Activated CD8-positive, alpha-beta T cell treated with anti-CD3 and anti-CD28 coated beads for 36 hours (primary cell): ENCODE results near the gene S1PR1. TPM values are rescaled to one million over a fixed set of nuclear protein-coding genes. Genes with fewer than 3 reads are reported as not detected.

ENCODE experiments used
- ATAC-seq: fragments of 200-7000 bp; cut with Tn5 transposase; one replicate; pipeline ENCODE4 v1.10.0; 2021; ENCODE audit warnings: mild to moderate bottlenecking, moderate library complexity
- CTCF ChIA-PET: fragments of 350-600 bp; sonication (Branson Sonifier 250); formaldehyde crosslinking; loops from one replicate; lab custom pipeline; 2021; ENCODE audit warnings: antibody characterized with exemption; lab: Charles Lee
- POLR2A ChIA-PET: fragments of 350-600 bp; sonication (Branson Sonifier 250); formaldehyde crosslinking; loops from one replicate; lab custom pipeline; 2021; ENCODE audit warnings: antibody characterized with exemption; lab: Charles Lee
- DNase-seq: peaks from one replicate; pipeline ENCODE4 v3.0.0-alpha.2; 2020
- H3K27ac Mint-ChIP-seq: one replicate; pipeline ENCODE4 v1.8.0; 2021; ENCODE audit warnings: mild to moderate bottlenecking, mixed read lengths
- H3K27me3 Mint-ChIP-seq: one replicate; pipeline ENCODE4 v1.8.0; 2021; ENCODE audit warnings: mixed read lengths
- H3K36me3 Mint-ChIP-seq: one replicate; pipeline ENCODE4 v1.8.0; 2021; ENCODE audit warnings: low read depth, mixed read lengths
- H3K4me1 Mint-ChIP-seq: one replicate; pipeline ENCODE4 v1.8.0; 2021; ENCODE audit warnings: low read depth, mixed read lengths
- H3K4me3 Mint-ChIP-seq: one replicate; pipeline ENCODE4 v1.8.0; 2021; ENCODE audit warnings: mild to moderate bottlenecking, moderate library complexity, mixed read lengths
- H3K9me3 Mint-ChIP-seq: one replicate; pipeline ENCODE4 v1.8.0; 2021; ENCODE audit warnings: mixed read lengths
- intact Hi-C: fragments of 100-400 bp; cut with micrococcal nuclease; formaldehyde crosslinking; loops from one replicate; pipeline ENCODE4 v1.10.0; 2022
- total RNA-seq, 2 experiments: library from RNA; stranded (reverse); gene quantifications; one replicate each; pipeline ENCODE4 v1.2.3, GENCODE V29; 2021
- TF ChIP-seq, protein P1 (sequence below): fragments of 200-600 bp; IDR thresholded peaks from one replicate; pipeline ENCODE4 v1.8.0; 2022; ENCODE audit warnings: antibody characterized with exemption, mild to moderate bottlenecking

The S1PR1 gene
- total RNA-seq, 2 experiments from 2014 or later: 63.9 to 66.4 TPM

DNA sequence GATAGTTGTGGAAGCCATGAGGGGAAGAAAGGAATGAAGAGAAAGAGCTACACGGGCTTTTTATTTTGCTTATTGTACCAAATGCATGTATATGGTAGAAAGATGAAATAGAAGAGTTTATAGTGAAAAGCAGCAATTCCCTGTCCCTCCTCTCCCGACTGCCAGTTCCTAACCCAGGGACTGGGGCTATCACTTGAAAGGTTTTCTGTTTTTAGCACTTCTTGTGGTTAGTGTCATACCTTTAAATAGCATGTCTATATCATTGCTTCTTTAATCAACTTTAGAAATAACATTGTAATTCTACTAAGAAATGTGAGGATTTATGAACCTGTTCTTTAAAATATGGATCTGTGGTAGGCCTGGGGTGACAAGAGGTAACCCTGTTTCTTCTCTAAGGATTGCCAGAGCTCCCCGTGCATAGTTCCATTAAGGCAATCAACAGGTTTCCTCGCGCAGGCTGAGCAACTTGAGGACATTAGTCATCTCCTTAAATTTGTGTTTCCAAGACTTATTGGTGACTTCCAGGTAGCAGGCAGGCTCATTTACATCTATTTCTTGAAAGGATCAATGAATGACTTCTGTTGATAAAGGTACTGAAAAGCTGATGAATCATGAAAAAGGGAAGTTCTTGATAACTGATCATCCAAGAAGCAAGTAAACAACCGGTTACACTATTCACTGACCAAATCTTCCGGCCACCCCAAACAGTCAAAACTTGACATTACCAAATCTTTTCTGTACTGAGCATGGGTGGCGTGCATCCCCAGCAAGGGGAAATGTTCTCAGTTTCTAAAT lies 37.8 kb upstream of the S1PR1 start:
- ATAC-seq (peak; percentile 85), DNase-seq (peak; percentile 81)
- Mint-ChIP-seq H3K4me1 (peaks cover 24% of the 10 kb centered on the region), H3K27ac (peak overlapping the region; percentile 89), H3K9me3 (peaks cover 5% of the 10 kb centered on the region), H3K36me3 (no peaks in the 10 kb centered on the region), H3K4me3 (peak overlapping the region; percentile 20), H3K27me3 (no peaks in the 10 kb centered on the region)
- ChIA-PET CTCF (interaction anchor here (0.9 to 3.2 kb wide), 6 partner anchors 10 to 89 kb away, joined by 3 to 25 read pairs (median 4); no protein-coding TSS in a partner anchor), POLR2A (interaction anchor here (0.6 to 2.8 kb wide), 14 partner anchors 9 to 96 kb away, joined by 3 to 25 read pairs (median 3); no protein-coding TSS in a partner anchor)
- TF ChIP-seq, protein P1, sequence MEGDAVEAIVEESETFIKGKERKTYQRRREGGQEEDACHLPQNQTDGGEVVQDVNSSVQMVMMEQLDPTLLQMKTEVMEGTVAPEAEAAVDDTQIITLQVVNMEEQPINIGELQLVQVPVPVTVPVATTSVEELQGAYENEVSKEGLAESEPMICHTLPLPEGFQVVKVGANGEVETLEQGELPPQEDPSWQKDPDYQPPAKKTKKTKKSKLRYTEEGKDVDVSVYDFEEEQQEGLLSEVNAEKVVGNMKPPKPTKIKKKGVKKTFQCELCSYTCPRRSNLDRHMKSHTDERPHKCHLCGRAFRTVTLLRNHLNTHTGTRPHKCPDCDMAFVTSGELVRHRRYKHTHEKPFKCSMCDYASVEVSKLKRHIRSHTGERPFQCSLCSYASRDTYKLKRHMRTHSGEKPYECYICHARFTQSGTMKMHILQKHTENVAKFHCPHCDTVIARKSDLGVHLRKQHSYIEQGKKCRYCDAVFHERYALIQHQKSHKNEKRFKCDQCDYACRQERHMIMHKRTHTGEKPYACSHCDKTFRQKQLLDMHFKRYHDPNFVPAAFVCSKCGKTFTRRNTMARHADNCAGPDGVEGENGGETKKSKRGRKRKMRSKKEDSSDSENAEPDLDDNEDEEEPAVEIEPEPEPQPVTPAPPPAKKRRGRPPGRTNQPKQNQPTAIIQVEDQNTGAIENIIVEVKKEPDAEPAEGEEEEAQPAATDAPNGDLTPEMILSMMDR: no peak
- intact Hi-C loops: no loop called here

DNA sequence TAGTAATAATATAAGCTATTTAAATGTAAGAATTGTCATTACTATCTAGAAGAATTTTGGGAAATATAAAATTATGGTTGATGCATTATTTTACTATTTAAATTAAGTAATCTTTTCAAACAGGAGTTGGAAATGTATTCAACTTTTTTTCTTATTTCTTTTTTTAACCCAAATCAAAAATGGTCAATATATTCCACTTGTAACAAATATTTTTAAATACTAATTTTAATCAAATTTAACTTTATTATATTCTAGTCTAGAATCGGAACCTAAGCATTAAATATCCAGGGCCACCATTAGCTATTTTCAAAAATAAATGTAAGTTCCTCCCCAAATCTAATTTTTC lies 37.2 kb upstream of the S1PR1 start:
- peak overlapping the region; percentile 44 for H3K27ac Mint-ChIP-seq
- POLR2A ChIA-PET: interaction anchor here (0.6 to 2.8 kb wide), 11 partner anchors 10 to 95 kb away, joined by 3 to 25 read pairs (median 3); no protein-coding TSS in a partner anchor
- peaks cover 5% of the 10 kb centered on the region for H3K9me3 Mint-ChIP-seq
- H3K36me3 Mint-ChIP-seq: no peaks in the 10 kb centered on the region
- H3K4me3 Mint-ChIP-seq: no peak overlapping the region
- H3K27me3 Mint-ChIP-seq: no peaks in the 10 kb centered on the region
- ATAC-seq (no peak), DNase-seq (no peak)
- intact Hi-C loops: no loop called here
- H3K4me1 Mint-ChIP-seq: peaks cover 24% of the 10 kb centered on the region
- CTCF ChIA-PET: interaction anchor here (0.9 to 3.2 kb wide), 5 partner anchors 9 to 89 kb away, joined by 3 to 25 read pairs (median 4); no protein-coding TSS in a partner anchor
- TF ChIP-seq, protein P1: no peak

DNA sequence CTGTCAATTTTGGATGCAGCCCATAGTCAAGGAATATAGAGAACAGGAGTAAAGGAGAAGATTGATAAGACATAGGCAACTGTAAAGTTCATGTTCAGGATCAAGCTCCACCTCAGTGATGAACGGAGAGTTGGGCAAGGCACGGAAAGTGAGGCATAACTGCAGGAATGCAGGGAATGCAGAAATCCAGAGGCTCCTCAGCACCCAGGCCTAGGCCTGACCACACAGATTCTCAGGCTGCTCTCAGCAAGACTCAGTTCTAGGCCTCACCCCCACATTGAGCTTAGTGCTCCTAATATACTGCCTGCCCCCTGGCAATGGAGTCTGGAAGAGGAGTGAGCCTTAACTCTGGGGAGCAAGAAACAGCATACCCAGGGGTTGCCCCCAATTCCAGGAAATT lies 36.3 kb upstream of the S1PR1 start:
- ATAC-seq (no peak), DNase-seq (no peak)
- no peak overlapping the region for H3K4me3 Mint-ChIP-seq
- peak overlapping the region; percentile 44 for H3K27ac Mint-ChIP-seq
- H3K9me3 Mint-ChIP-seq: peaks cover 5% of the 10 kb centered on the region
- peaks cover 29% of the 10 kb centered on the region for H3K4me1 Mint-ChIP-seq
- CTCF ChIA-PET: interaction anchor here (0.6 to 3.2 kb wide), 3 partner anchors 30 to 64 kb away, joined by 3 to 25 read pairs (median 3); no protein-coding TSS in a partner anchor
- intact Hi-C loops: no loop called here
- POLR2A ChIA-PET: interaction anchor here (0.8 to 2.8 kb wide), 4 partner anchors 10 to 60 kb away, joined by 3 to 25 read pairs (median 10); no protein-coding TSS in a partner anchor
- TF ChIP-seq, protein P1: no peak
- no peaks in the 10 kb centered on the region for H3K27me3 Mint-ChIP-seq
- no peaks in the 10 kb centered on the region for H3K36me3 Mint-ChIP-seq

DNA sequence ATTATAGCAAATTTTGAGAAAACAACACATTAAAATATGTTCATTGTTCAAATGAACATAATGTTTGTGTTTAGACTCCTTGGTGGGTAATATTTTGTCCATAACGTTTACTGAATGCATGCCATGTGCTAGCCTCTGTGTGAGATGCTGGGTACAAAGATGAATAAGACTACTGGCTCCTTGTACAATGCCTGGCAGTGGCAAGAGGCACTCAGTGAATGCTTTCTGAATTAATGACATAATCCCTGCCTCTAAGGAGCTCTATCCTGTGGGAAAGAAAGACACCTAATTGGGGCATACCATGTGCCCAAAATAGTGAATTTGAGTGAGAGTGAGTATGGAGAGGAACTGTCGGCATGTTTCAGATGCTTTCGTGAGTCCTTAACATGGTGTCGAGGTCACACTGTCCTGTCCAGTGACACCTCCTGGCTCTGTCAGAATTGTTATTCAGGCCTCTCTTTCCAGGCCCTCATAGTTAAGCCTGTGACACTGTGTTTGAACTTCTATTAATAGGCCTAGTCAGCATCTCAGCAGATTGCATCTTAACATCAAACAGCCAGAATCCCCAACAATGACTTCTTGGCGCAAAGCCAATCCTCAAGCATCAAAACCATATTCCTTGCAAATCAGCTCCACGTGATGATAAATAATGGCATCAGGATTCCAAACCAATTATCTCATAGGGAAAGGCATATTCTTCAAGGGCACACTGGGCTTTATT lies 32.8 kb upstream of the S1PR1 start:
- Mint-ChIP-seq H3K9me3 (peaks cover 2% of the 10 kb centered on the region), H3K4me1 (peaks cover 26% of the 10 kb centered on the region), H3K4me3 (no peak overlapping the region), H3K27me3 (no peaks in the 10 kb centered on the region), H3K27ac (no peak overlapping the region), H3K36me3 (no peaks in the 10 kb centered on the region)
- intact Hi-C loops: no loop called here
- DNase-seq: no peak
- ChIA-PET CTCF (interaction anchor here (0.6 to 1.6 kb wide), 3 partner anchors 17 to 84 kb away, joined by 3 to 4 read pairs (median 3); no protein-coding TSS in a partner anchor), POLR2A (interaction anchor here (0.9 to 1.0 kb wide), 2 partner anchors 8 to 9 kb away, joined by 3 read pairs; no protein-coding TSS in a partner anchor)
- ATAC-seq: no peak
- TF ChIP-seq, protein P1: no peak
